GM03348 (cell line): ENCODE data around the gene ZNF680.
"Not testable (repeated sequence)": the region's sequence is repeated elsewhere in the genome, so short reads cannot be mapped to it uniquely, and the experiment has no call there.

Experiments used
- DNase-seq: peaks from one replicate; pipeline ENCODE4 v3.0.0; 2012; ENCODE audit warnings: low spot score

Gene ZNF680

DNA sequence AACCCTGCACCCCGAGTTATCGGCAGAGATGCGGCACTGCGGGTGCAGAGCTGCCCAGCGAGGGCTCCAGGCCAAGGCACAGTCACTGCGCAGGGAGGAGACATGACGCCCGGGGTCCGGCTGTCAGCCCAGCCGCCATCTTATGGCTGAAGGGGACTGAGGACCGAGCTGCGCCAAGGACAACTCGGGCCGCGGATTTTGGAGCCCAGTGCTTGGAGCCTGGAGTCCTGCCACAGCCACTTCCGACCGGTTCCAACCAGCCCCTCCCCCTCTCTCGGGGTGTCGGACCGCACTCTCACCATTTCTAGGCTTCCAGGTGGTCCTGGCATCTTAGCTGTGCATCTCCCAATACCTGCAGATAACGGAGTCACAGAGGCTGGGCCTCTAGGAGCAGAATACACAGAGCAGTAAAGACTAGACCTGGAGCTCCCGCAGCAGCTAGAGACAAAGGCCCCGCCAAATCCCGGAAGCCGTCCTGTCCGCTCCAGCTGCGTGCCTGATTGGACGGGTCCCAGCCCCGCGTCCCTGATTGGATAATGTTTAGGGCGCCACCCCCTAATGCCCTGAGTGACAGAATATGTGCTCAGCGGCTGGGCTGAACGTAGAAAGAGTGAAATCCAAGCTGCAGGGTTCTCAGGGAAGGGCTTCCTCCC lies at the start of gene ZNF680:
Gene ZNF680 (minus strand): TSS at position 446 of the 653 bp plus-strand sequence. CDS start 117 bp downstream, at position 329.
- peak; percentile 95 for DNase-seq

GRCh38 chr7:64612452-64612851 lies 49.6 kb upstream of the ZNF680 start:
- DNase-seq = no peak

DNA sequence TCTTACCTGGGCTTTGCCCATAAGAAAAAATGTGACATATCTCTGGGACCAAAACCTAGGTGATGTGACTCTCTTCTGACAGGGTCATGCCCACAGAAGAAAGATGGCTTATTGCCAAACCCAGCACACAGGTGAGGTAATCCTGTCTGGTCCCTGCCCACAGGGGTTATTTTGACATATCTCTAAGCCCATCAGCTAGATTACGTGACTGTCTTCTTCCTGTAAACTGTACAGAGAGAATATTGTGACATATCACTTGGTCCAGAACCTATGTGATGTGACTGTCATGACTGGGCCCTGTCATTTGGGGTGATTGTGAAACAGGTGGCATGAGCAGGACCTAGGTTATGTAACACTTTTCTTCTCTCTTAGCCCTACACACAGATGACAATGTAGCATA lies 48.8 kb upstream of the ZNF680 start:
- no peak for DNase-seq

- no peak for DNase-seq
These were observed 48.1 kb upstream of the ZNF680 start for GRCh38 chr7:64610997-64611396.

DNA sequence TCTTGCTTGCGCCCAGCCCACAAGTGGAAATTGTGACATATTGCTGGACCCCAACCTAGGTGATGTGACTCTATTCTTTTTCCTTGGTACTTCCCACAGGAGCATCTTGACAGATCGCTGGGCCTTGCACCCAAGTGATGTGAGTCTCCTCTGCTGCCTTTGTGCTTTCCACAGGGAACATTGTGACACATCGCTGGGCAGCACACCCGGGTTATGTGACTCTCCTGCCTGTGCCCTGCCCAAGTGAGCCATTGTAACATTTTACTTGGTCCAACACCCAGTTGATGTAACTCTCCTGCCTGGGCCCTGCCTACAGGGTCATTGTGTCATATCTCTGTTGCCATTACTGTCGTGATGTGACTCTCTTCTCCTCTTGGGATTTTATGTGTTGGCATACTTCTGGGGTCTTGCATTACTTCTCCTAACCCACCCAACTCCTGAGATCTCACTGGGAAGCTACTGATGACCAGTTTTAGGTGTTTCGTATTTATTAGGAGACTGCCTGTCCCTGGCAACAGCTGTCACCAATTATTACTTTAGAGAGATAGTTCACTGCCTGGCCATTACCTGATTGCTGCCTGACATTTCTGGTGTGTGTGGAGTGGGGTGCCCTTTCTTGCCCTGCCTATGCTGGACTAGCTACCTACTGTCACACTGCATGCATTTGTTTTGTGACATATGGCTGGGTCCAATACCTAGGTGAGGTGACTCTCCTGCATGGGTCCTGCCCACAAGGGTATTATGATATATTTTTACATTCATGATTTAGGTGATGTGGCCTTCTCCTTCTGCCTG lies 45.4 kb upstream of the ZNF680 start:
- DNase-seq = no peak

DNA sequence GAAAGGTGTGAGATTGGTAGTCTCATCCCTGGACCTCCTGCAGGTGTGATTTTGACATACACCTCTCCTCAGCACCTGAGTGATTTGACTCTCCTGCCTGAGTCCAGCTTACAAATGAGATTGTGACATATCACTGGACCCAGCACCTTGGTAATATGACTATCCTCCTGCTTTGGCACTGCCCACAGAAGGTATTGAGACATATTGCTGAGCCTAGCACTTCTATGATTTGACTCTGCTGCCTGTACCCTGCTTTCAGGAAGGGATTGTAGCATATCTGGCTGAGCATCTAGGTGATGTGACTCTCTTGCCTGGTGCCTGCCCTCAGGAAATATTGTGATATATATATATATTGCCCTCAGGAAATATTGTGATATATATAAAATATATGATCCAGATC lies 43.5 kb upstream of the ZNF680 start:
- no peak for DNase-seq

GRCh38 chr7:64603271-64603670 lies 40.4 kb upstream of the ZNF680 start:
- no peak for DNase-seq

DNA sequence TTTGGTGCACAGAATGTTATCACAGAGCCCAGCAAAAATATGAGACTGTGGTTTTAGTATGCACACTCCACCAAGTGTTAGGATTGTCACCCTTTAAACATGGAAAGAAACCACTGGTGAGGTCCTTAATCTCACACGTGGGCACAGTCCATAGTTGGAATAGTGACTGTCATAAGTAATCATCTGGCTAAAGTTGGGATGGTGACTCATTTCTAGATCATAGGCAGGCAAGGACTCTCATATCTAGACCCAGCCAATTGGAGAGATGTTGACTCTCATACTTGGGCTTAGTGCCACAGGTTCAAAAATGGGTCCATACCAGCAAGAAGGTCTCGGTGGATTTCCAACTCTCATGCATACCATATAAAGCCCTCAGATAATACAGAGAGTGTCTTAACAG lies 39.6 kb upstream of the ZNF680 start:
- DNase-seq = no peak

DNA sequence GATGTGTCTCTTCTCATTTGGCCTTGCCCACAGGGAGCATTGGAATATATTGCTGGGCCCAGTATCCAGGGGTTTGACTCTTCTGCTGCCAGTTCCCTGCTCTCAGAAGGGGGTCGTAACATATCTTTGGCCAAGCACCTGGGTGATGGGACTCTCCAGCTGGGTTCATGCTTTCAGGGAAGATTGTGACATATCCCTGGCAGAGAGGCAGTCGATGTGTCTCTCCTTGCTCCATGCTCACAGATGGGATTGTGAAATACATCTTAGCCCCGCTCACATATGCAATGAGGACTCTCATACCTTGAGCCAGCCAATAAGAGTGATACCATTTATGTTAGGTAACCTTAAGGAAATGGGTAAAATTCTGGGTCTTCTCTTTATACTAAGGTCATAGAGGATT lies 39.2 kb upstream of the ZNF680 start:
- DNase-seq = no peak

GRCh38 chr7:64599359-64599758 lies 36.5 kb upstream of the ZNF680 start:
- no peak for DNase-seq

DNA sequence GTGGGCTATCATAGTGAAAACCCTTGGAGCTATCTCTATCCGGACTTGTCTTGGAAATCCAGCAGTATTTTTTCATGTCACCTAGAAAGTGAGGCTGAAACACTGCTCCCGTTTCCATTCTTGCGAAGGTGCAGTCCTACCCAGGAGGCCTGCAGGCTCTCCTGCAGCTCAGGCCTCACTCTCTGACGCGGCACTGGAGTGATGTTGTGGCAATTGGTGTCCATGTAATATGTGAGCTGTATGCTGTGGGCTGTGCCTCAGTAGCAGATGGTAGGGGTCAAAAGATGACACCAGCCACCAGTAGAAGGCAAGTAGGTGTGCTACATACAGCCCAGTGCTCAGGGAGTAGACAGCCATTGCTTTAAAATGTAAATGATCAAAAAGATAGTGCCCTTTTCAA lies 28.1 kb upstream of the ZNF680 start:
- no peak for DNase-seq

- no peak for DNase-seq
These were observed 19.3 kb upstream of the ZNF680 start for GRCh38 chr7:64581926-64582894.

DNA sequence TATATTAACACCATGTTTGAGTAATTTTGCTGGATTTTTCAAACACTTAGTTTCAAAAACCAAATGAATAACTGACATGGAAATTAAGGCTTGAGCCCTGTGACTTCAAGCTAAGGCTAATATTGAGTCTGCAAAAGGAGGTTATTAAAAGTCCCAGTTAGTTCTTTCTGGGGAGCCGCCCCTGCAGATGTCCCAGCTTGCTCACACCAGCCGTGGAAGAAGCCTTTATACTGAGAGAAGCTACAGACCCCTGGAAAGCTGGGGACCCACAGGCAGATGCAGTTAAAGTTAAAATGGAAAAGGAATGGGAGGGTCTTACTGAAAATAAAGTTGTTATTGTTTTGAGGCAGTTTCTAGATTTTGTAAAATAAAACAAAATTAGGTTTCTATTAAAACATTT lies 18.5 kb upstream of the ZNF680 start:
- DNase-seq = no peak

GRCh38 chr7:64574540-64575099 lies 11.7 kb upstream of the ZNF680 start:
- DNase-seq = peak; percentile 74

DNA sequence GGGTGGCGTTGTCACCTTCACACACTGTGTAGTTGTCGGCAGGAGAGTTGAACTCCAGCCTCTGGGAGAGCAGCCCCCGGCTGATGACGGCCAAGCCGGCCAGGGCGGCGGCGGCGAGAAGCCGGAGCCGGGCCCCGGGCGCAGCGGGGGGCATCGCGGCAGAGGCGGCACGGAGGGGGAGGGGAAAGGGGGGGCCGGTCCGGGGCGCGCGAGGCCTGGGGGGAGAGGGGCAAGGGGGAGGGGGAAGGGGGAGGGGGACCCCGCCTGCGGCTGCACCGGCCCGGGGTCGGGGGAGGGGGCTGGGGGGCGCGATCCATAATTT lies 7.4 kb upstream of the ZNF680 start:
- DNase-seq = not testable (repeated sequence)

DNA sequence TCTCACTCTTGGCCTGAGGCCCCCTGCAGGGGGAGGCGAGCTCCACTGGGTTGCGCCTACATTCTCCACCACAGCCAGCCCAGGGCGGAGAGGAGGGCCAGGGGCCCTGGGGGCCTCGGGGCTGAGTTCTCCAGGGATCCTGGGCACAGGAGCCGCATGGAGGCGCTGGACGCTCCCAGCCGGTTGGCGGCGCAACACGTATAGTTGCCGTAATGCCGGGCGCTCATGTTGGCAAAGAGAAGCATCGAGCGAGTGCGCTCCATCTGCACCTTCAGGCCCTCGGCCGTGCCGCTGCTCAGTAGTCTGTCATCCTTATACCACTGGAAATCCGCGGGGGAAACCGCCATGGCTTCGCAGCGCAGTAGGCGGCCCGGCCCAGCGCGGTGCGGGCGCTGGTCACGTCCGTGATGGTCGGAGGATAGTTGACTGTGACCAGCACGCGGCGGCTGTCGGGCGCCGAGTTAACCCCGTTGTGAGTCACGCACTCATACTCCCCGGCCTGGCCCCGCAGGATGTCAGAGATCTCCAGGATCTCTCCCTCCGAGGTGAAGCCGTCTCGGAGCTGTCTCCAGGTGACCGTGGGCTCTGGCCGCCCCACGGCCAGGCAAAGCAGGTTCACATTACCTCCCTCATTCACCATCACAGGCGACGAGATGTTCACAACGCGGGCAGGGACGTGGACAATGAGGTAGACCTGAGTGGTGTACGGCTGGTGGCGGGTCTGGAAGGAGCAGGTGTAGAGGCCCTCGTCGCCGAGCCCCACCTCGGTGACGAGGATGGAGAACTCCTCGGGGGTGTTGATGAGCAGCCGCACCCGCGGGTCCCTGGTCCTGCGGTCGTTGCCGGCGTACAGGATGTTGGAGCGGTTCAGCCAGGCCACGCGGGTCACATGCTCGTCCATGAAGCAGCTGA lies 6.8 kb upstream of the ZNF680 start:
- peak; percentile 16 for DNase-seq

DNA sequence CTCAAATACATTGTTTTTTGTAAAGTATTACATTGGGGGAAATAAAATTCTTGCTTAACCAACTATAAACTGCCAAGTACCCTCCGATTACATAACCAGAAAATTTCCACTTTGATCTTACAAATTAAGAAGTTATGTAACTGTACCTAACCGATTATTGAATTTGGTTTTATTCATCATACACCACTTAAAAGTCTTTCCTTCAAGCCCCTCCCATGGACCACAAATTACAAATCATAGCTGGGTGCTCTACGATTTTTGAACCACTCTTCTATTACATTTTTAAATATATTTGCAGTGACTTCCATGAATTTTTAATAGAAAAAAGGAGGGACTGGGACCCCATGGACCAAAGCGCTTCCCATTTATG lies 630 bp downstream of the ZNF680 start:
- DNase-seq = no peak

DNA sequence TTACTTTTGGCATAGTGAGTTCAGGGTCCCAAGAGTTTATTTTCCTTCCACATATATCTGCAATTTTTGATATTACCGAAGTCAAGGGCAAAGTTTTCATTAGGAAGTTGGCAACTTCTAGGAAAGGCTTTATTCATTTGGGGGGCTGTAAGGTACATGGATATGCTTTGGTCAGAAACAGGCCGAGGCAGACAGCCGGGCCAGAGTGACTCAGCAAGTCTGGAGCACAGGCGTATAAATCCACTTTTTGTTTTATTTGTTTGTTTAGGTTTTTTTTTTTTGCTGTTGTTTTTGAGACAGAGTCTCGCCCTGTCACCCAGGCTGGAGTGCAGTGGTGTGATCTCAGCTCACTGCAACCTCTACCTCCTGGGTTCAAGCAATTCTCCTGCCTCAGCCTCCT lies 3.7 kb downstream of the ZNF680 start:
- DNase-seq = peak; percentile 28

DNA sequence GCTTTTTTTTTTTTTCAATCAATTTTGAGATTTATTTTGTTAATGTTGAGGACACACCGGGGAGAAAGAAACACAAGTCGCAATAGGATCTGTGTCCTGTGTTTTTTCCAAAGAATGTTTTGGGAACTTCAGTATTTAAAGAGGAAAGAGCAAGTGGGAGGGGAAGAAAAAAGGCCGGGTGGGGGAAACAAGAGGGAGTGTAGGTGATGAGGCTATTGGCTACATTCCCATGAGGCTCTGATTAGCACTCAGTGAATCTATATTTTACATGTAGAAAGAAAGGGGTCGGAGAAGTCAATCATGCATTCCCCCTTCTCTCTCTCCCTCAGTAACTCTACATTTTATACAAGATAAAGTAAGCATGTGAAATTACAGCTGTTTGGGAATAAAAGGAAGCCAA lies 4.1 kb downstream of the ZNF680 start:
- no peak for DNase-seq

DNA sequence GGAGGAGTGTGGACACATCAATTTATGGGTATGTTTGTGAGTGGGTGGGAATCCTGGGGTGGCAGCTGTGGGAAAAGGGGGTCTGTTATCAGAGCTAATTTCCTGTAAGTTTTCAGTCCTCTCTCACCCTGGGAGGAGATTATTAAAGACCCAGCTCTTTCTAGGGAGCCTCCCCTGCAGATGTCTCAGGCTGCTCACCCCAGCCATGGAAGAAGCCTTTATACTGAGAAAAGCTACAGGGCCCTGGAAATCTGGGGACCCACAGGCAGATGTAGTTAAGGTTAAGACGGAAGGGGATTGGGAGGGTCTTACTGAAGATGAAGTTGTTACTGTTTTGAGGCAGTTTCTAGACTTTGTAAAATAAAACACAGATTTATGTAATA lies 4.6 kb downstream of the ZNF680 start:
- no peak for DNase-seq

GRCh38 chr7:64557601-64558322 lies 5.1 kb downstream of the ZNF680 start:
- DNase-seq = no peak
